Measurements from ENCODE around the gene GABRA5. TPM values are rescaled to one million over a fixed set of nuclear protein-coding genes. Genes with fewer than 3 reads are reported as not detected.

GABRA5 gene
- total and polyA plus RNA-seq, 7 donors: 1.1 TPM; not detected in 6

DNA sequence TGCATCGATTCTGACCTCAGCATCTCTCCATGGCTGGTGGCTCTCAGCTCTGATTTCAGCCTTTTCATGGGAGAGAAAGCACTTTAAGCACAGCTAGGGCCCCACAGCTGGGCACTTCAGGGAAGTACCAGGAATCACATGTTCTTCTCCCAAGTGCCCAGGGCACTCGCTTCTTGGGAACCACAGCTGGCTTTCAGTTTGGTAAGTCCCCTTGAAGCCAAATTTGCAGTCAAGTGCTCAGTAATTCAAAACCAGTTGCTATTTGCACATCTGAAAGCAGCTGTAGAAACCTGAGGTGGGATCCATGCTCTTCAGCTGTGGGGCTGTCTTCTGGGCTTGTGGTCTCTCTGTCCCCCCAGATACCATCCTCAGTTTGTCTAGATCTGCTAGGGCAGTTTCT lies 12.8 kb downstream of the GABRA5 start:
- WGBS, 2 donors: 67 to 77% methylated on average over 2 of the region's 2 CpGs
- no peak for DNase-seq
- intact Hi-C loops (cut with DNase I): no loop called here
- no peaks in the 10 kb centered on the region for H3K36me3 ChIP-seq
- TF ChIP-seq, protein P1, sequence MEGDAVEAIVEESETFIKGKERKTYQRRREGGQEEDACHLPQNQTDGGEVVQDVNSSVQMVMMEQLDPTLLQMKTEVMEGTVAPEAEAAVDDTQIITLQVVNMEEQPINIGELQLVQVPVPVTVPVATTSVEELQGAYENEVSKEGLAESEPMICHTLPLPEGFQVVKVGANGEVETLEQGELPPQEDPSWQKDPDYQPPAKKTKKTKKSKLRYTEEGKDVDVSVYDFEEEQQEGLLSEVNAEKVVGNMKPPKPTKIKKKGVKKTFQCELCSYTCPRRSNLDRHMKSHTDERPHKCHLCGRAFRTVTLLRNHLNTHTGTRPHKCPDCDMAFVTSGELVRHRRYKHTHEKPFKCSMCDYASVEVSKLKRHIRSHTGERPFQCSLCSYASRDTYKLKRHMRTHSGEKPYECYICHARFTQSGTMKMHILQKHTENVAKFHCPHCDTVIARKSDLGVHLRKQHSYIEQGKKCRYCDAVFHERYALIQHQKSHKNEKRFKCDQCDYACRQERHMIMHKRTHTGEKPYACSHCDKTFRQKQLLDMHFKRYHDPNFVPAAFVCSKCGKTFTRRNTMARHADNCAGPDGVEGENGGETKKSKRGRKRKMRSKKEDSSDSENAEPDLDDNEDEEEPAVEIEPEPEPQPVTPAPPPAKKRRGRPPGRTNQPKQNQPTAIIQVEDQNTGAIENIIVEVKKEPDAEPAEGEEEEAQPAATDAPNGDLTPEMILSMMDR (IDR thresholded peaks at IDR 0.05): no peak
- TF ChIP-seq POLR2AphosphoS5 (IDR thresholded peaks at IDR 0.05) (no peak), EP300 (IDR thresholded peaks at IDR 0.05) (no peak), POLR2A (IDR thresholded peaks at IDR 0.05) (no peak)
- no peaks in the 10 kb centered on the region for H3K9me3 ChIP-seq
- no peak overlapping the region for H3K27ac ChIP-seq
- no peak overlapping the region for H3K4me3 ChIP-seq
- no peaks in the 10 kb centered on the region for H3K4me1 ChIP-seq
- peaks cover 0 to 4% (median 0%) of the 10 kb centered on the region in 3 donors for H3K27me3 ChIP-seq

GRCh38 chr15:26882112-26882511 lies 15.2 kb downstream of the GABRA5 start:
- intact Hi-C loops (cut with DNase I): no loop called here
- WGBS, 2 donors: 86 to 89% methylated on average over 9 of the region's 9 CpGs
- no peak for DNase-seq
- TF ChIP-seq POLR2A (IDR thresholded peaks at IDR 0.05) (no peak), EP300 (IDR thresholded peaks at IDR 0.05) (no peak)
- TF ChIP-seq, protein P1 (IDR thresholded peaks at IDR 0.05): no peak
- Histone ChIP-seq H3K9me3 (no peaks in the 10 kb centered on the region), H3K36me3 (no peaks in the 10 kb centered on the region), H3K27ac (no peak overlapping the region), H3K4me3 (no peak overlapping the region), H3K4me1 (no peaks in the 10 kb centered on the region), H3K27me3 (peaks cover 0 to 10% (median 0%) of the 10 kb centered on the region in 3 donors)

- no peak overlapping the region for H3K4me3 ChIP-seq
- peaks cover 0 to 13% (median 0%) of the 10 kb centered on the region in 3 donors for H3K27me3 ChIP-seq
- no peak overlapping the region for H3K27ac ChIP-seq
- 91 to 92% methylated on average over 35 of the region's 35 CpGs for WGBS, 2 donors
- no peaks in the 10 kb centered on the region for H3K9me3 ChIP-seq
- TF ChIP-seq POLR2AphosphoS5 (IDR thresholded peaks at IDR 0.05): no peak
- TF ChIP-seq POLR2A (IDR thresholded peaks at IDR 0.05): no peak
- no peak for TF ChIP-seq EP300 (IDR thresholded peaks at IDR 0.05)
- TF ChIP-seq, protein P1 (IDR thresholded peaks at IDR 0.05): no peak
- no peaks in the 10 kb centered on the region for H3K4me1 ChIP-seq
- intact Hi-C loops (cut with DNase I): no loop called here
- no peak for DNase-seq
- no peaks in the 10 kb centered on the region for H3K36me3 ChIP-seq
Observed at GRCh38 chr15:26882616-26883365, 15.9 kb downstream of the GABRA5 start.

GRCh38 chr15:26883466-26883865 lies 16.6 kb downstream of the GABRA5 start:
- no peak for DNase-seq
- TF ChIP-seq POLR2A (IDR thresholded peaks at IDR 0.05) (no peak), EP300 (IDR thresholded peaks at IDR 0.05) (no peak), POLR2AphosphoS5 (IDR thresholded peaks at IDR 0.05) (no peak)
- TF ChIP-seq, protein P1 (IDR thresholded peaks at IDR 0.05): no peak
- no peak overlapping the region for H3K27ac ChIP-seq
- H3K36me3 ChIP-seq: no peaks in the 10 kb centered on the region
- intact Hi-C loops (cut with DNase I): no loop called here
- no peaks in the 10 kb centered on the region for H3K9me3 ChIP-seq
- H3K27me3 ChIP-seq: peaks cover 0 to 14% (median 0%) of the 10 kb centered on the region in 3 donors
- no peaks in the 10 kb centered on the region for H3K4me1 ChIP-seq
- H3K4me3 ChIP-seq: no peak overlapping the region
- 94% methylated on average over 32 of the region's 32 CpGs for WGBS, 2 donors
